PC-3 (cell line): ENCODE measurements around the gene PTPRE. TPM values are rescaled to one million over a fixed set of nuclear protein-coding genes. Genes with fewer than 3 reads are reported as not detected.

Source experiments
- ATAC-seq: fragments of 200-7000 bp; cut with Tn5 transposase; 2 replicates; pipeline ENCODE4 v1.9.1; 2020; ENCODE audit warnings: mild to moderate bottlenecking, moderate library complexity
- BruUV-seq: library from RNA; stranded (reverse); fragments of 400-500 nt; replicated peaks from 2 replicates; lab custom pipeline; 2021; lab: Mats Ljungman, UMichigan
- CTCF ChIA-PET: fragments of 300-600 bp; sonication (Branson Sonifier 250); formaldehyde crosslinking; loops from one replicate; lab custom pipeline; 2022; ENCODE audit warnings: antibody characterized with exemption; lab: Charles Lee
- POLR2A ChIA-PET: fragments of 300-600 bp; sonication (Branson Sonifier 250); formaldehyde crosslinking; loops from one replicate; lab custom pipeline; 2022; ENCODE audit warnings: antibody characterized with exemption; ENCODE audit not compliant: unreplicated experiment; lab: Charles Lee
- DNase-seq: peaks from one replicate; pipeline ENCODE4 v3.0.0-alpha.2; 2015
- H2AFZ ChIP-seq: fragments of 300-600 bp; sonication (generic); 2 replicates; pipeline ENCODE4 v1.6.0; 2016; ENCODE audit warnings: antibody characterized with exemption, low read length
- H3F3A ChIP-seq: fragments of 300-600 bp; sonication (generic); one replicate; pipeline ENCODE4 v1.6.0; 2017; ENCODE audit warnings: antibody characterized with exemption, low read length, control low read depth, mild to moderate bottlenecking; ENCODE audit not compliant: unreplicated experiment
- H3K27ac ChIP-seq: fragments of 300-600 bp; sonication (generic); 2 replicates; pipeline ENCODE4 v1.5.1; 2016; ENCODE audit warnings: mild to moderate bottlenecking, low read length
- H3K27me3 ChIP-seq: fragments of 300-600 bp; sonication (generic); 2 replicates; pipeline ENCODE4 v1.6.1; 2016; ENCODE audit warnings: low read length, mixed read lengths
- H3K36me3 ChIP-seq: fragments of 300-600 bp; sonication (generic); 2 replicates; pipeline ENCODE4 v1.6.1; 2016; ENCODE audit warnings: low read depth, mixed run types, low read length, mixed read lengths
- H3K4me1 ChIP-seq: fragments of 300-600 bp; sonication (generic); 2 replicates; pipeline ENCODE4 v1.5.1; 2016; ENCODE audit warnings: low read length; ENCODE audit not compliant: insufficient read depth
- H3K4me2 ChIP-seq: fragments of 300-600 bp; sonication (generic); 2 replicates; pipeline ENCODE4 v1.6.0; 2016; ENCODE audit warnings: low read length
- H3K4me3 ChIP-seq: fragments of 300-600 bp; sonication (generic); 2 replicates; pipeline ENCODE4 v1.5.1; 2016; ENCODE audit warnings: mild to moderate bottlenecking, low read length, mixed read lengths
- H3K79me2 ChIP-seq: fragments of 300-600 bp; sonication (generic); 2 replicates; pipeline ENCODE4 v1.6.1; 2017; ENCODE audit warnings: low read length, mixed read lengths
- H3K9ac ChIP-seq: fragments of 300-600 bp; sonication (generic); 2 replicates; pipeline ENCODE4 v1.6.0; 2016; ENCODE audit warnings: mild to moderate bottlenecking, low read length
- H3K9me2 ChIP-seq: fragments of 300-600 bp; sonication (generic); replicated peaks from 2 replicates; pipeline ENCODE4 v1.6.1; 2016; ENCODE audit warnings: mixed run types, low read length, mixed read lengths
- H3K9me3 ChIP-seq: fragments of 300-600 bp; sonication (generic); 2 replicates; pipeline ENCODE4 v1.6.1; 2016; ENCODE audit warnings: low read length, mixed read lengths
- H4K20me1 ChIP-seq: fragments of 300-600 bp; sonication (generic); 2 replicates; pipeline ENCODE4 v1.6.1; 2016; ENCODE audit warnings: low read length, mixed read lengths
- EZH2 ChIP-seq: fragments of 300-600 bp; sonication (generic); IDR thresholded peaks from one replicate; pipeline ENCODE4 v1.6.1; 2017; ENCODE audit warnings: antibody characterized with exemption, mild to moderate bottlenecking, low read length; ENCODE audit not compliant: unreplicated experiment
- EZH2phosphoT487 ChIP-seq: fragments of 300-600 bp; sonication (generic); IDR thresholded peaks from 2 replicates; pipeline ENCODE4 v1.6.1; 2018; ENCODE audit warnings: mild to moderate bottlenecking, antibody characterized with exemption, low read length, borderline replicate concordance
- intact Hi-C: fragments of 100-400 bp; cut with micrococcal nuclease; formaldehyde crosslinking; loops from 2 replicates; pipeline ENCODE4 v1.9.0; 2023
- total RNA-seq: library from RNA; depleted of rRNA; stranded (reverse); fragments of >200 nt; gene quantifications from 2 replicates; pipeline ENCODE4 v1.2.3, GENCODE V29; 2014
- TF ChIP-seq, protein P1 (sequence below): fragments of 300-600 bp; sonication (generic); conservative IDR thresholded peaks from 2 replicates; pipeline ENCODE4 v1.5.1; 2017; ENCODE audit warnings: antibody characterized with exemption, low read depth, mild to moderate bottlenecking, low read length

PTPRE gene
- total RNA-seq, 1 experiment from 2014 or later: 3.1 TPM

DNA sequence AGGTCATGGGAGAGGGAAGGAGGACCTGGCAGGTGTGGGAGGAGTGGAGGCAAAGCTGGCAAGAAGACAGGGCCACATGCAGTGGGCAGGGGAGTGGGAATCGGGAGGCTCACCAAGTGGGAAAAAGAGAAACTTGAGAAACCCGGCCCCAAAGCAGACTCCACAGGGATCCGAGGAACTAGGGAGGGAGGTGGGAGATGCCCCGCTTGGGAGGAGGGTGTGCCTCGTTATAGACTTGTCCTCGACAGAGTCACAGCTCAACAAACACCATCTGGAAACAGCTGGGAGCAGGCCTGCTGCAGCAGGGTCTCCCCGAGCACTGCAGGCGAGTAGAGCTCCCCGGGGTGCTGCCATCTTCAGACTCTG is 164.5 kb downstream of the PTPRE start:
- Histone ChIP-seq H3K79me2 (no peaks in the 10 kb centered on the region), H3K27me3 (no peaks in the 10 kb centered on the region), H3K9me3 (no peaks in the 10 kb centered on the region), H3K9ac (no peak overlapping the region), H2AFZ (no peak overlapping the region), H3K4me2 (no peak overlapping the region), H3K4me3 (no peak overlapping the region), H3K27ac (no peak overlapping the region), H3K36me3 (no peaks in the 10 kb centered on the region), H3F3A (no peaks in the 10 kb centered on the region), H4K20me1 (no peaks in the 10 kb centered on the region), H3K4me1 (no peaks in the 10 kb centered on the region), H3K9me2 (no peaks in the 10 kb centered on the region)
- ATAC-seq (no peak), DNase-seq (no peak)
- no TSS peak for BruUV-seq
- ChIA-PET CTCF (no interaction called here), POLR2A (no interaction called here)
- intact Hi-C loops: no loop called here
- TF ChIP-seq, protein P1, sequence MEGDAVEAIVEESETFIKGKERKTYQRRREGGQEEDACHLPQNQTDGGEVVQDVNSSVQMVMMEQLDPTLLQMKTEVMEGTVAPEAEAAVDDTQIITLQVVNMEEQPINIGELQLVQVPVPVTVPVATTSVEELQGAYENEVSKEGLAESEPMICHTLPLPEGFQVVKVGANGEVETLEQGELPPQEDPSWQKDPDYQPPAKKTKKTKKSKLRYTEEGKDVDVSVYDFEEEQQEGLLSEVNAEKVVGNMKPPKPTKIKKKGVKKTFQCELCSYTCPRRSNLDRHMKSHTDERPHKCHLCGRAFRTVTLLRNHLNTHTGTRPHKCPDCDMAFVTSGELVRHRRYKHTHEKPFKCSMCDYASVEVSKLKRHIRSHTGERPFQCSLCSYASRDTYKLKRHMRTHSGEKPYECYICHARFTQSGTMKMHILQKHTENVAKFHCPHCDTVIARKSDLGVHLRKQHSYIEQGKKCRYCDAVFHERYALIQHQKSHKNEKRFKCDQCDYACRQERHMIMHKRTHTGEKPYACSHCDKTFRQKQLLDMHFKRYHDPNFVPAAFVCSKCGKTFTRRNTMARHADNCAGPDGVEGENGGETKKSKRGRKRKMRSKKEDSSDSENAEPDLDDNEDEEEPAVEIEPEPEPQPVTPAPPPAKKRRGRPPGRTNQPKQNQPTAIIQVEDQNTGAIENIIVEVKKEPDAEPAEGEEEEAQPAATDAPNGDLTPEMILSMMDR: no peak
- TF ChIP-seq EZH2 (no peak), EZH2phosphoT487 (no peak)

DNA sequence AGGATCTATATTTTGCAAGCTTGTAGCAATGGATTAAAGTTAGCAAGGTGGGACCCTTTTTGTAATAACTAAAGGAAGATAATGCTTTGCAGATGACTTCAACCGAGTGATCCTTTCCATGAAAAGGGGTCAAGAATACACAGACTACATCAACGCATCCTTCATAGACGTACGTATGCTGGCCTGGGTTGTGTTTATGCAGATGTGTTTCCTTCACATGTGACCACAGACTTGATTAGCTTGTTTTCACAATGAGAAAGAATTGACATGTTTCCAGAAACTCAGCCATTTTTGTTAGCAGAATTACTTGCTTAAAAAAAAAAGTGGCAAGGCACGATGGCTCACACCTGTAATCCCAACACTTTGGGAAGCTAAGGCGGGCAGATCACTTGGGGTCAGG is 165.1 kb downstream of the PTPRE start:
- Histone ChIP-seq H3K9me2 (no peaks in the 10 kb centered on the region), H3K4me2 (no peak overlapping the region), H3F3A (no peaks in the 10 kb centered on the region), H3K36me3 (no peaks in the 10 kb centered on the region), H3K4me3 (no peak overlapping the region), H3K4me1 (no peaks in the 10 kb centered on the region), H3K27ac (no peak overlapping the region), H3K9me3 (no peaks in the 10 kb centered on the region), H4K20me1 (no peaks in the 10 kb centered on the region), H2AFZ (no peak overlapping the region), H3K79me2 (no peaks in the 10 kb centered on the region), H3K9ac (no peak overlapping the region), H3K27me3 (no peaks in the 10 kb centered on the region)
- TF ChIP-seq EZH2phosphoT487 (no peak), EZH2 (no peak)
- TF ChIP-seq, protein P1: no peak
- CTCF ChIA-PET: no interaction called here
- no TSS peak for BruUV-seq
- intact Hi-C loops: no loop called here
- no peak for ATAC-seq
- POLR2A ChIA-PET: no interaction called here
- no peak for DNase-seq

DNA sequence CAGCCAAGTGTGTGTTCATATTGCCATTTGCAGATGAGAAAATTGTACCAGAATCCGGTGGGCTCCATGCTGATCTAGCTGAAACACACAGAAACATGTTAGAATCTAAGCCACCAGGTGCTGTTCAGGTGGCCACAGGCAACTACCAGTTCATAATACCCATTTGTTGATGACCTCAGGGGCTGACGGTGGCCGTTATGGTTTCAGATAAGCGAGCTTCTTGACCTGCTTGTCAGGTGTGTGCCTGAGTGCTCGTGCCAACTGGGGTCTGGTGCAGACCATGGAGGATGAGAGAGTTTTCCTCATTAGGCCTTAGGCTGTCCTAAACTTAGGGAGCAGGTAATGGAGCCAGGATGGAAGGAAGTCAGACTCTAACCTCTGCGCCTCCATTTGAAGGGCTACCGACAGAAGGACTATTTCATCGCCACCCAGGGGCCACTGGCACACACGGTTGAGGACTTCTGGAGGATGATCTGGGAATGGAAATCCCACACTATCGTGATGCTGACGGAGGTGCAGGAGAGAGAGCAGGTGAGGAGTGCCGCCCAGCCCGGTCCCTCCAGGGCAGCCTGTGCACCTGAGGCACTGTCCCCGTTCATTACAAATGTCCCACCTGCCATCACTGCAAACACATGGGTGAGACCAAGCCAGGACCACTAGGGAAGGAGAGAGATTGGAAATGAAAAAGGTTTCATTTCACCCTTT is 166.2 kb downstream of the PTPRE start:
- no peak for DNase-seq
- ChIA-PET POLR2A (no interaction called here), CTCF (no interaction called here)
- Histone ChIP-seq H2AFZ (no peak overlapping the region), H3K9ac (no peak overlapping the region), H3K4me3 (no peak overlapping the region), H3K4me2 (no peak overlapping the region), H3K27ac (no peak overlapping the region), H3K36me3 (no peaks in the 10 kb centered on the region), H3K79me2 (no peaks in the 10 kb centered on the region), H3K27me3 (no peaks in the 10 kb centered on the region), H4K20me1 (no peaks in the 10 kb centered on the region), H3K9me3 (no peaks in the 10 kb centered on the region), H3K4me1 (no peaks in the 10 kb centered on the region), H3K9me2 (no peaks in the 10 kb centered on the region), H3F3A (no peaks in the 10 kb centered on the region)
- TF ChIP-seq EZH2 (no peak), EZH2phosphoT487 (no peak)
- TF ChIP-seq, protein P1: no peak
- intact Hi-C loops: no loop called here
- no TSS peak for BruUV-seq
- ATAC-seq: no peak
